ENCODE results near the gene MED13L. TPM values are rescaled to one million over a fixed set of nuclear protein-coding genes. Genes with fewer than 3 reads are reported as not detected.

Gene MED13L
- total and polyA plus RNA-seq, 12 donors = 9.4 to 76.5 (median 64.2) TPM

DNA sequence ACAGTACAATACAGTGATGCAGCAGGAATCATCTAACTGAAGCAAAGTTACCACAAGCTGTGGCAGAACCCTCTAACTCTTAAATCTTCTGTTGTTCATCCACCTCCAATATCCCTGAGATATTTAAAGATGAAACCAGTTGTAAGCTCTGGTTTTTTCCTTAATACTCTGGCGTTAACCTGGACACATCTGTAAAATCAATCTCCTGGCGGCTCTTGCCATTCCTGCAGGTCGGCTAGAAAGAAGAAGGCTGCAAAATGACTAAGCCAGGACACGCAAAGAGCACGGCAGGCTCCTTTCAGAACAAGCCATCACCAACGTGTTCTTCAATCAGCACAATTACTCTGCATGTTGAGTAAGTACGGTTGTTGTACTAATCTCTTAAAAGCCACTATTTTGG is 309.3 kb downstream of the MED13L start:
- no peak overlapping the region for H3K27ac ChIP-seq
- H3K36me3 ChIP-seq = peaks cover 0 to 100% (median 52%) of the 10 kb centered on the region in 9 donors
- H3K4me1 ChIP-seq = peaks cover 0 to 18% (median 4%) of the 10 kb centered on the region in 9 donors
- no peaks in the 10 kb centered on the region for H3K9me3 ChIP-seq
- DNase-seq (no peak), ATAC-seq (no peak)
- TF ChIP-seq, protein P1, sequence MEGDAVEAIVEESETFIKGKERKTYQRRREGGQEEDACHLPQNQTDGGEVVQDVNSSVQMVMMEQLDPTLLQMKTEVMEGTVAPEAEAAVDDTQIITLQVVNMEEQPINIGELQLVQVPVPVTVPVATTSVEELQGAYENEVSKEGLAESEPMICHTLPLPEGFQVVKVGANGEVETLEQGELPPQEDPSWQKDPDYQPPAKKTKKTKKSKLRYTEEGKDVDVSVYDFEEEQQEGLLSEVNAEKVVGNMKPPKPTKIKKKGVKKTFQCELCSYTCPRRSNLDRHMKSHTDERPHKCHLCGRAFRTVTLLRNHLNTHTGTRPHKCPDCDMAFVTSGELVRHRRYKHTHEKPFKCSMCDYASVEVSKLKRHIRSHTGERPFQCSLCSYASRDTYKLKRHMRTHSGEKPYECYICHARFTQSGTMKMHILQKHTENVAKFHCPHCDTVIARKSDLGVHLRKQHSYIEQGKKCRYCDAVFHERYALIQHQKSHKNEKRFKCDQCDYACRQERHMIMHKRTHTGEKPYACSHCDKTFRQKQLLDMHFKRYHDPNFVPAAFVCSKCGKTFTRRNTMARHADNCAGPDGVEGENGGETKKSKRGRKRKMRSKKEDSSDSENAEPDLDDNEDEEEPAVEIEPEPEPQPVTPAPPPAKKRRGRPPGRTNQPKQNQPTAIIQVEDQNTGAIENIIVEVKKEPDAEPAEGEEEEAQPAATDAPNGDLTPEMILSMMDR (IDR thresholded peaks at IDR 0.05) = no peak
- WGBS, 2 donors = 72 to 74% methylated on average over 7 of the region's 7 CpGs
- no peaks in the 10 kb centered on the region for H3K27me3 ChIP-seq
- no peak overlapping the region for H3K4me3 ChIP-seq
- intact Hi-C loops (cut with DNase I) = no loop called here

DNA sequence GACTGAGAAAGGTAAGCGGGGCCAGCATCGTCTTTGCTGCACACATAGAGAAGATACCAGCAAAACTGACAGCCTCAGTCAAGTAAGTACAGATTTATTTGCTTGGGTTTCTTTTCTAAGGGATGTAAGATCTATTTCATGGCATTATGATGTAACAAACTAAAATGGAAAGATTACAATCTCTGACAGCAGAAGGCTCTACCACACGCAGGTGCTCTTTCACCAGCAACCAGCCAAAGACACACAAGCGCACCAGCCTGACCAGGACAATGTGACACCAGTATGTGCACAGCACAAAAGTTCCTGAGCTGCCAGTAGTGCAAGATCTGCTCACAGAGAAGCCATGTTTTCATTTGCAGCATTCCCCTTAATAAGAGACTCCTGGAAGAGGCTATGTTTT is 311.1 kb downstream of the MED13L start:
- ATAC-seq (no peak), DNase-seq (no peak)
- TF ChIP-seq, protein P1 (IDR thresholded peaks at IDR 0.05) = no peak
- no peaks in the 10 kb centered on the region for H3K27me3 ChIP-seq
- intact Hi-C loops (cut with DNase I) = no loop called here
- 96 to 98% methylated on average over 4 of the region's 4 CpGs for WGBS, 2 donors
- no peak overlapping the region for H3K4me3 ChIP-seq
- no peaks in the 10 kb centered on the region for H3K9me3 ChIP-seq
- H3K36me3 ChIP-seq = peaks cover 5 to 100% (median 70%) of the 10 kb centered on the region in 9 donors
- H3K4me1 ChIP-seq = peaks cover 0 to 11% (median 4%) of the 10 kb centered on the region in 9 donors
- H3K27ac ChIP-seq = no peak overlapping the region

DNA sequence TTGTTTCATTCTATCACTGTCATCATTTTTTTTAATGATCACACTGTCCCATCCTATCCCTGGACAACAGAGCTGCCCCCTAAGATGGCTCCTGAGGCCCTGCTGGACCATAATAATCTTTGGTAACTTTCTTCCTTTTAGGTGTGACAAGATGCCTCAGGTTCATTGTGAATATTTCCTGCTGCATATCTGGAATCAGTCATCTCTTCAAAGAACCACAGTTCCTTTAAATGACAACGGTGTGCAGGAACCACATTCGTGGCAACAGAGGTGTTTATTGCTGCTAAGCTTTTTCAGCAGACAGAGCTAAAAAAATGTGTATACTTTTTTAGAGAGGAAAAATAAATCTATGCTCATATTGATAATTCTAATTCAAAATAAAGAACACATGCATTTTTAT is 312.9 kb downstream of the MED13L start:
- Histone ChIP-seq H3K36me3 (peaks cover 5 to 100% (median 68%) of the 10 kb centered on the region in 9 donors), H3K4me3 (no peak overlapping the region), H3K4me1 (no peaks in the 10 kb centered on the region), H3K27me3 (no peaks in the 10 kb centered on the region), H3K27ac (no peak overlapping the region), H3K9me3 (no peaks in the 10 kb centered on the region)
- 78 to 83% methylated on average over 2 of the region's 2 CpGs for WGBS, 2 donors
- intact Hi-C loops (cut with DNase I) = no loop called here
- TF ChIP-seq, protein P1 (IDR thresholded peaks at IDR 0.05) = no peak
- ATAC-seq = no peak
- DNase-seq = no peak

DNA sequence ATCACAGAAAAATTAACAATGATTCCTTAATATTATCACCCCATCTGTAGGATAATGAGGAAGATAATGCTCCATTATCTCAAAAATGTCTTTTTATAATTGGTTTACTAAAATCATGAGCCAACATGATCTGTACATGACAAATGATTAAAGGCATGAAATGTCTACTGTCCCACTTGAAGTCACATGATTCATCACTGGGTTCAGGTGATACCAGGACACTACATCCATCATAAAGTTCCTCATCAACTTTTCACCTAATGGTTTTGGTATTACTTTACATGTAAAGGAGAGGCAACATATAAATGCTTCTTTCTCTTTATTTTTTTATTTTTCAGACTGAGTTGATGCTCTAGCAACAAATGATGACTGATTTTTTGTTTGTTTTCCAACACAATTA is 313.3 kb downstream of the MED13L start:
- peaks cover 5 to 100% (median 68%) of the 10 kb centered on the region in 9 donors for H3K36me3 ChIP-seq
- no peaks in the 10 kb centered on the region for H3K27me3 ChIP-seq
- DNase-seq (no peak), ATAC-seq (no peak)
- no peak overlapping the region for H3K4me3 ChIP-seq
- H3K27ac ChIP-seq = no peak overlapping the region
- no peaks in the 10 kb centered on the region for H3K9me3 ChIP-seq
- no peaks in the 10 kb centered on the region for H3K4me1 ChIP-seq
- TF ChIP-seq, protein P1 (IDR thresholded peaks at IDR 0.05) = no peak
- intact Hi-C loops (cut with DNase I) = no loop called here

All from heart right ventricle (tissue), 16 donors.